Dermis blood vessel endothelial cell (primary cell): Measurements from ENCODE around the gene LMO1. TPM values are rescaled to one million over a fixed set of nuclear protein-coding genes. Genes with fewer than 3 reads are reported as not detected.

Experiments
- DNase-seq: peaks from one replicate; pipeline ENCODE4 v3.0.0; 2010
- total RNA-seq: library from RNA; depleted of rRNA; stranded (reverse); fragments of >200 nt; gene quantifications from 2 replicates; pipeline ENCODE4 v1.2.3, GENCODE V29; 2014

LMO1 gene
- total RNA-seq, 1 donor from 2014 or later = not detected

GRCh38 chr11:8203414-8203715 lies 60.3 kb downstream of the LMO1 start:
- DNase-seq = no peak

- no peak for DNase-seq
These were observed 60.9 kb downstream of the LMO1 start for GRCh38 chr11:8202516-8203413.

GRCh38 chr11:8201644-8202365 lies 61.9 kb downstream of the LMO1 start:
- DNase-seq = no peak

- DNase-seq = no peak
These were observed 64.0 kb downstream of the LMO1 start for GRCh38 chr11:8199676-8200075.

GRCh38 chr11:8196749-8197148 lies 66.9 kb downstream of the LMO1 start:
- no peak for DNase-seq

- no peak for DNase-seq
These were observed 68.7 kb downstream of the LMO1 start for GRCh38 chr11:8194956-8195355.

GRCh38 chr11:8192896-8193209 lies 70.8 kb downstream of the LMO1 start:
- DNase-seq = no peak

- peak; percentile 80 for DNase-seq
These were observed 71.4 kb downstream of the LMO1 start for GRCh38 chr11:8192016-8192895.

- DNase-seq = no peak
These were observed 73.2 kb downstream of the LMO1 start for GRCh38 chr11:8190431-8190830.

- no peak for DNase-seq
These were observed 77.2 kb downstream of the LMO1 start for GRCh38 chr11:8186429-8186828.

GRCh38 chr11:8183111-8183510 lies 80.6 kb downstream of the LMO1 start:
- no peak for DNase-seq

GRCh38 chr11:8180469-8180868 lies 83.2 kb downstream of the LMO1 start:
- no peak for DNase-seq

- DNase-seq = no peak
These were observed 85.4 kb downstream of the LMO1 start for GRCh38 chr11:8178297-8178696.

- no peak for DNase-seq
These were observed 86.5 kb downstream of the LMO1 start for GRCh38 chr11:8177136-8177535.

Other genes starting within 250 kb of the LMO1 start
- 1.4 and 1.6 TPM in 2 replicates for gene TUB, start 182.7 kb downstream of the LMO1 start, total RNA-seq
- gene RIC3, start 94.9 kb downstream of the LMO1 start, total RNA-seq = not detected in 2 replicates